AG09309 (cell line): Measurements from ENCODE around the gene NHSL1.

Source experiments
- DNase-seq: peaks from one replicate; pipeline ENCODE4 v3.0.0-alpha.2; 2010; ENCODE audit warnings: low read depth
- H3K4me3 ChIP-seq: 2 replicates; pipeline ENCODE4 v1.5.1; 2011; ENCODE audit warnings: mild to moderate bottlenecking, low read depth, low read length, moderate library complexity; ENCODE audit not compliant: control insufficient read depth
- TF ChIP-seq, protein P1 (sequence below): IDR thresholded peaks from 2 replicates; pipeline ENCODE4 v1.5.1; 2011; ENCODE audit warnings: mild to moderate bottlenecking, low read depth, low read length, inconsistent platforms; ENCODE audit not compliant: insufficient read depth, control insufficient read depth; ENCODE audit errors: missing control alignments

NHSL1 gene

DNA sequence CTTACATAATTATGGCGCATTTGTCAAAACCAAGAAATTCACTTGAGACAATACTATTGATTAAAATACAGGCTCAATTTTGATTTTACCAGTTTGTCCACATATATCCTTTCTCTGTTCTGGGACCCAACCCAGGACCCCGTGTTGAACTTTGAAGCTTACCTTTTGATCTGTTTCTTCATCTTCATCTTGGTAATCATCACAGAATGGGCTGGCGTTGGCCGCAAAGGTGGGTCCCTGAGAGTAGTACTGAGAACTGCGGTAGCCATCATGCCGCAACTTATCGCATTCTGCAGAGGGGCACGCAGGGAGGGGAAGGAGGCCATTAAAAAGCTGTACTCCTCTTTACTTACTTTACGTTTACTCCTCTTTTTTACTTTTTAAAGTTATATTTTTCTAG lies 26.1 kb downstream of the NHSL1 start:
- H3K4me3 ChIP-seq, result no peak overlapping the region
- DNase-seq, result no peak

DNA sequence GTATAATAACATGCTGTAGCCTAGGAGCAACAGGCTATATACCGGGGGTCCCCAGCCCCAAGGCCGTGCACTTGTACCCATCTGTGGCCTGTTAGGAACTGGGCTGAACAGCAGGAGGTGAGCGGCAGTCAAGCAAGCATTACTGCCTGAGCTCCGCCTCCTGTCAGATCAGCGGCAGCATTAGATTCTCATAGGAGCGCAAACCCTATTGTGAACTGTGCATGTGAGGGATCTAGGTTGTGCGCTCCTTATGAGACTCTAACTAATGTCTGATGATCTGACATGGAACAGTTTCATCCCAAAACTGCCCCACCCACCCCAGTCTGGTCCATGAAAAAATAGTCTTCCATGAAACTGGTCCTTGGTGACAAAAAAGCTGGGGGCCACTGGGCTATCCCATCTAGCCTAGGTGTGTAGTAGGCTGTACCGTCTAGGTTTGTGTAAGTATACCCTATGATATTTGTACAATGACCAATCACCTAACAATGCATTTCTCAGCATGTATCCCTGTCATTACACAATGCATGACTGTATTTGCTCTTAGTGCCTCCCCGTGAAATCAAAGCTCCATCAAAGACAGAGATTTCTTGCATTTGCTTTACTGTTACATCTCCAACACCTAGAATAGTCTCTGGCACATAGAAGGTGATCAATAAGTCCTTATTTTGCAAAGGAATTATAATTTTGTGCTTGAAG lies 30.8 kb downstream of the NHSL1 start:
- no peak overlapping the region for H3K4me3 ChIP-seq
- DNase-seq, result peak; percentile 24
- TF ChIP-seq, protein P1, sequence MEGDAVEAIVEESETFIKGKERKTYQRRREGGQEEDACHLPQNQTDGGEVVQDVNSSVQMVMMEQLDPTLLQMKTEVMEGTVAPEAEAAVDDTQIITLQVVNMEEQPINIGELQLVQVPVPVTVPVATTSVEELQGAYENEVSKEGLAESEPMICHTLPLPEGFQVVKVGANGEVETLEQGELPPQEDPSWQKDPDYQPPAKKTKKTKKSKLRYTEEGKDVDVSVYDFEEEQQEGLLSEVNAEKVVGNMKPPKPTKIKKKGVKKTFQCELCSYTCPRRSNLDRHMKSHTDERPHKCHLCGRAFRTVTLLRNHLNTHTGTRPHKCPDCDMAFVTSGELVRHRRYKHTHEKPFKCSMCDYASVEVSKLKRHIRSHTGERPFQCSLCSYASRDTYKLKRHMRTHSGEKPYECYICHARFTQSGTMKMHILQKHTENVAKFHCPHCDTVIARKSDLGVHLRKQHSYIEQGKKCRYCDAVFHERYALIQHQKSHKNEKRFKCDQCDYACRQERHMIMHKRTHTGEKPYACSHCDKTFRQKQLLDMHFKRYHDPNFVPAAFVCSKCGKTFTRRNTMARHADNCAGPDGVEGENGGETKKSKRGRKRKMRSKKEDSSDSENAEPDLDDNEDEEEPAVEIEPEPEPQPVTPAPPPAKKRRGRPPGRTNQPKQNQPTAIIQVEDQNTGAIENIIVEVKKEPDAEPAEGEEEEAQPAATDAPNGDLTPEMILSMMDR, result no peak

More for the DNA sequence above, 26.1 kb downstream of the NHSL1 start:
- TF ChIP-seq, protein P1, result no peak

DNA sequence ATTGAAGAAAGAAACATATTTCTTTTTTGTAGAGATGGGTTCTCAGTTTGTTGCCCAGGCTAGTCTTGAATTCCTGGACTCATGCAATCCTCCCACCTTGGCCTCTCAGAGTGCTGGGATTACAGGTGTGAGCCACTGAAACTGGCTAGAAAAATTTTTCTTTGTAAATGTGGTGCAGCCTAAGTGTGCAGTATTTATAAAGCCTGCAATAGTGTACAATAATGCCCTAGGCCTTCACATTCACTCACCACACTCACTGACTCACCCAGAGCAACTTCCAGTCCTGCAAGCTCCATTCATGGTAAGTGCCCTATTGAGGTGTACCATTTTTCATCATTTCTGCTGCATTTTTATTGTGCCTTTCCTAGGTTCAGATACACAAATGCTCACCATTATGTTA lies 31.4 kb downstream of the NHSL1 start:
- no peak overlapping the region for H3K4me3 ChIP-seq
- TF ChIP-seq, protein P1, result no peak
- no peak for DNase-seq

DNA sequence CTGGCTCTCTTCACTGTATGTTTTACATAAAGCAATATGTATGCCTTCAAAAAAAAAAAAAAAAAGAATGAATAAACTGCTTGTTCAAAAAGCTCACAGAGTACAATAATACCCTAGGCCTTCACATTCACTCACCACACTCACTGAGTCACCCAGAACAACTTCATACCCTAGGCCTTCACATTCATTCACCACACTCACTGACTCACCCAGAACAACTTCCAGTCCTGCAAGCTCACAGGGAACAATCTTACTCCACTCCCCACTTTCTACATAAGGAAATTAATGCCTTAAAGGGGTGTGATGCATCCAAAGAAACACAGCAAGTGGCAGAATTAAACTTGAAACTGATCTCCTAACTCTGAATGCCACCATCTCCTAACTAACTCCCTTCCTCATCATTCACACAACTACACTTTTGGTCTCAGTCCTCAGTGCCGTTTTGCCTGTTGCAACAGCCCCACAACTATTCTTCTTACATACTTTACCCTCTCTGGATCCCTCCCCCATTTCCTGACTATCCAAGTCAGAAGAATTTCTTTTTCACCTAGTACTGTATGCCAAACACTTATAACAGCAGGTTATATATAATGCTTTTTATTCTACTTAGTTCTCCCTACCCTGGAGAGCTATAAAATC lies 34.2 kb downstream of the NHSL1 start:
- no peak overlapping the region for H3K4me3 ChIP-seq
- DNase-seq, result peak; percentile 84
- TF ChIP-seq, protein P1, result no peak

GRCh38 chr6:138464085-138464484 lies 35.2 kb downstream of the NHSL1 start:
- TF ChIP-seq, protein P1, result no peak
- no peak for DNase-seq

GRCh38 chr6:138461647-138462046 lies 37.6 kb downstream of the NHSL1 start:
- H3K4me3 ChIP-seq, result no peak overlapping the region
- DNase-seq, result no peak
- TF ChIP-seq, protein P1, result no peak

More at GRCh38 chr6:138464085-138464484, 35.2 kb downstream of the NHSL1 start:
- H3K4me3 ChIP-seq, result no peak overlapping the region

DNA sequence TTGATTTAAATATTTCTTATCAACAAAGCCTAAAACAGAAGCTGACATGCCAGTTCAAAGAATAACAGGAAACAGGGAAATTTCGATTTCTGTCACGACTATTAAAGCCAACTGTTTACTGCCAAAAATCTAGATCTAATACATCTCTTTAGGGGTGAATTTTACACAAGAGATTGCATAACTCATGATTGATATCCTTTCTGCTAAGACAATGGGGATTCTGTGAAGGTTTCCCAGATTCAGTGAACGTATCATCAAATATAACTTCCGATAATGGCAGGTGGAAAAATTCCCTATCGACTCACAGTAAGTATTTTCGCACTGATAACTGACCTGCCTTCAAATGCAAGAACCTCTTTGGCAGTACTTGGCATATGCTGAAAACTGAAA lies 42.9 kb downstream of the NHSL1 start:
- no peak for DNase-seq
- H3K4me3 ChIP-seq, result no peak overlapping the region
- TF ChIP-seq, protein P1, result no peak
